Karpas-422 (cell line): Measurements from ENCODE around the gene IFITM5. TPM values are rescaled to one million over a fixed set of nuclear protein-coding genes. Genes with fewer than 3 reads are reported as not detected.

Experiments
- DNase-seq: peaks from one replicate; pipeline ENCODE4 v3.0.0-alpha.2; 2015
- H2AFZ ChIP-seq: fragments of 200-600 bp; sonication (generic); 2 replicates; pipeline ENCODE4 v1.6.1; 2014; ENCODE audit warnings: antibody characterized with exemption, low read length, mixed read lengths
- H3K27ac ChIP-seq: fragments of 200-600 bp; sonication (generic); 2 replicates; pipeline ENCODE4 v1.5.1; 2014; ENCODE audit warnings: mild to moderate bottlenecking, low read length, moderate library complexity
- H3K27me3 ChIP-seq: fragments of 200-600 bp; sonication (generic); 2 replicates; pipeline ENCODE4 v1.6.1; 2014; ENCODE audit warnings: low read length, mixed read lengths
- H3K36me3 ChIP-seq: fragments of 200-600 bp; sonication (generic); 2 replicates; pipeline ENCODE4 v1.6.1; 2014; ENCODE audit warnings: low read length, mixed read lengths; ENCODE audit not compliant: insufficient read depth
- H3K4me1 ChIP-seq: fragments of 200-600 bp; sonication (generic); 2 replicates; pipeline ENCODE4 v1.6.1; 2014; ENCODE audit warnings: mild to moderate bottlenecking, low read length, mixed read lengths
- H3K4me2 ChIP-seq: fragments of 200-600 bp; sonication (generic); 2 replicates; pipeline ENCODE4 v1.6.1; 2014; ENCODE audit warnings: low read length, low read depth, mild to moderate bottlenecking; ENCODE audit not compliant: poor library complexity, severe bottlenecking
- H3K4me3 ChIP-seq: fragments of 200-600 bp; sonication (generic); 2 replicates; pipeline ENCODE4 v1.5.1; 2014; ENCODE audit warnings: mild to moderate bottlenecking, antibody characterized with exemption, low read length, mixed read lengths
- H3K79me2 ChIP-seq: fragments of 200-600 bp; sonication (generic); 2 replicates; pipeline ENCODE4 v1.6.1; 2014; ENCODE audit warnings: mild to moderate bottlenecking, low read length, mixed read lengths
- H3K9ac ChIP-seq: fragments of 200-600 bp; sonication (generic); 2 replicates; pipeline ENCODE4 v1.6.0; 2014; ENCODE audit warnings: low read length
- H3K9me2 ChIP-seq: fragments of 200-600 bp; sonication (generic), shearing (Covaris generic); replicated peaks from 2 replicates; pipeline ENCODE4 v1.6.0; 2014; ENCODE audit warnings: mild to moderate bottlenecking, low read length, moderate library complexity; ENCODE audit not compliant: insufficient read depth
- H3K9me3 ChIP-seq: fragments of 300-700, 200-600 bp; sonication (generic); 2 replicates; pipeline ENCODE4 v1.6.1; 2014; ENCODE audit warnings: low read length, mixed read lengths
- H4K20me1 ChIP-seq: fragments of 200-600 bp; sonication (generic); 2 replicates; pipeline ENCODE4 v1.6.1; 2014; ENCODE audit warnings: mild to moderate bottlenecking, antibody characterized with exemption, low read length, low read depth; ENCODE audit not compliant: insufficient read depth
- total RNA-seq: library from RNA; depleted of rRNA; stranded (reverse); fragments of >200 nt; shearing (Covaris generic); gene quantifications from 2 replicates; pipeline ENCODE4 v1.2.3, GENCODE V29; 2014; ENCODE audit warnings: low replicate concordance

IFITM5 gene
- total RNA-seq, 1 experiment from 2014 or later, result not detected

GRCh38 chr11:304915-305843 lies 5.9 kb upstream of the IFITM5 start:
- Histone ChIP-seq H3K9ac (no peak overlapping the region), H3K27ac (no peak overlapping the region), H3K36me3 (no peaks in the 10 kb centered on the region), H2AFZ (no peak overlapping the region), H3K4me3 (no peak overlapping the region), H3K79me2 (no peaks in the 10 kb centered on the region), H3K4me1 (peaks cover 3% of the 10 kb centered on the region; the same call in 1 of the 2 replicates), H3K9me3 (no peaks in the 10 kb centered on the region), H3K9me2 (no peaks in the 10 kb centered on the region), H3K4me2 (no peak overlapping the region), H3K27me3 (no peaks in the 10 kb centered on the region), H4K20me1 (no peaks in the 10 kb centered on the region)
- DNase-seq, result peak; percentile 71

- Histone ChIP-seq H3K4me1 (peaks cover 3% of the 10 kb centered on the region; the same call in 1 of the 2 replicates), H2AFZ (no peak overlapping the region), H3K27ac (no peak overlapping the region), H3K9me2 (no peaks in the 10 kb centered on the region), H3K36me3 (no peaks in the 10 kb centered on the region), H3K79me2 (no peaks in the 10 kb centered on the region), H3K9ac (no peak overlapping the region), H3K4me3 (no peak overlapping the region), H3K9me3 (no peaks in the 10 kb centered on the region), H4K20me1 (no peaks in the 10 kb centered on the region), H3K4me2 (no peak overlapping the region), H3K27me3 (no peaks in the 10 kb centered on the region)
- no peak for DNase-seq
These were observed 4.8 kb upstream of the IFITM5 start for GRCh38 chr11:304061-304506.

GRCh38 chr11:303363-303762 lies 4.0 kb upstream of the IFITM5 start:
- 0 out of 2 replicates have a peak, but pooled peaks cover 3% of the 10 kb centered on the region for H3K4me1 ChIP-seq
- no peak overlapping the region for H3K4me2 ChIP-seq
- H3K9me2 ChIP-seq, result no peaks in the 10 kb centered on the region
- no peaks in the 10 kb centered on the region for H4K20me1 ChIP-seq
- no peak for DNase-seq
- no peak overlapping the region for H3K4me3 ChIP-seq
- H3K9ac ChIP-seq, result no peak overlapping the region
- no peaks in the 10 kb centered on the region for H3K36me3 ChIP-seq
- no peak overlapping the region for H3K27ac ChIP-seq
- H3K79me2 ChIP-seq, result no peaks in the 10 kb centered on the region
- H3K27me3 ChIP-seq, result no peaks in the 10 kb centered on the region
- no peak overlapping the region for H2AFZ ChIP-seq
- no peaks in the 10 kb centered on the region for H3K9me3 ChIP-seq

GRCh38 chr11:299951-300735 lies 817 bp upstream of the IFITM5 start:
- H3K9ac ChIP-seq, result no peak overlapping the region
- H3K4me3 ChIP-seq, result no peak overlapping the region
- H3K36me3 ChIP-seq, result no peaks in the 10 kb centered on the region
- no peaks in the 10 kb centered on the region for H3K79me2 ChIP-seq
- H3K4me1 ChIP-seq, result no peaks in the 10 kb centered on the region
- H4K20me1 ChIP-seq, result no peaks in the 10 kb centered on the region
- no peaks in the 10 kb centered on the region for H3K27me3 ChIP-seq
- no peaks in the 10 kb centered on the region for H3K9me3 ChIP-seq
- no peaks in the 10 kb centered on the region for H3K9me2 ChIP-seq
- no peak overlapping the region for H2AFZ ChIP-seq
- H3K4me2 ChIP-seq, result no peak overlapping the region
- no peak overlapping the region for H3K27ac ChIP-seq
- DNase-seq, result no peak

GRCh38 chr11:298406-299065 lies 790 bp downstream of the IFITM5 start:
- Histone ChIP-seq H3K27ac (no peak overlapping the region), H3K4me3 (no peak overlapping the region), H3K27me3 (no peaks in the 10 kb centered on the region), H3K9ac (no peak overlapping the region), H3K9me2 (no peaks in the 10 kb centered on the region), H3K79me2 (no peaks in the 10 kb centered on the region), H4K20me1 (no peaks in the 10 kb centered on the region), H3K36me3 (no peaks in the 10 kb centered on the region), H2AFZ (no peak overlapping the region), H3K9me3 (no peaks in the 10 kb centered on the region), H3K4me1 (no peaks in the 10 kb centered on the region), H3K4me2 (no peak overlapping the region)
- DNase-seq, result no peak

- no peak for DNase-seq
- Histone ChIP-seq H3K27ac (no peak overlapping the region), H3K36me3 (no peaks in the 10 kb centered on the region), H3K9me2 (no peaks in the 10 kb centered on the region), H3K27me3 (no peaks in the 10 kb centered on the region), H3K4me1 (no peaks in the 10 kb centered on the region), H3K4me3 (no peak overlapping the region), H3K9me3 (no peaks in the 10 kb centered on the region), H4K20me1 (no peaks in the 10 kb centered on the region), H3K4me2 (no peak overlapping the region), H2AFZ (no peak overlapping the region), H3K79me2 (no peaks in the 10 kb centered on the region), H3K9ac (no peak overlapping the region)
These were observed 1.5 kb downstream of the IFITM5 start for GRCh38 chr11:297586-298405.

GRCh38 chr11:297051-297585 lies 2.2 kb downstream of the IFITM5 start:
- Histone ChIP-seq H3K9ac (no peak overlapping the region), H3K27ac (no peak overlapping the region), H3K4me2 (no peak overlapping the region), H3K4me3 (no peak overlapping the region), H4K20me1 (no peaks in the 10 kb centered on the region), H2AFZ (no peak overlapping the region), H3K36me3 (no peaks in the 10 kb centered on the region), H3K4me1 (no peaks in the 10 kb centered on the region), H3K9me3 (no peaks in the 10 kb centered on the region), H3K79me2 (no peaks in the 10 kb centered on the region), H3K9me2 (no peaks in the 10 kb centered on the region), H3K27me3 (no peaks in the 10 kb centered on the region)
- DNase-seq, result no peak
